Activated T-cell treated with anti-CD3 and anti-CD28 coated beads, Interleukin-2, amount 50 U/mL, for 72 hours (primary cell): ENCODE data around the gene CDCA8. TPM values are rescaled to one million over a fixed set of nuclear protein-coding genes. Genes with fewer than 3 reads are reported as not detected.
A peak's percentile ranks its signal among the peaks of the same experiment; 100 is the strongest.

Source experiments
- ATAC-seq, 2 donors: fragments of 150-1000 bp; cut with Tn5 transposase; replicated peaks in 1 of 2; 2 replicates each; pipeline ENCODE4 v1.10.0; 2021; ENCODE audit warnings: moderate library complexity in 2 of 2, mild to moderate bottlenecking in 1 of 2
- DNase-seq, 2 donors: peaks; one replicate each; pipeline ENCODE4 v3.0.0; 2021 to 2022; ENCODE audit warnings: mixed read lengths in 1 of 2
- H3K27ac Mint-ChIP-seq: one replicate; pipeline ENCODE4 v1.8.0; 2022; ENCODE audit warnings: mild to moderate bottlenecking, moderate library complexity, mixed read lengths
- H3K27me3 Mint-ChIP-seq: one replicate; pipeline ENCODE4 v1.8.0; 2022; ENCODE audit warnings: low read depth, mixed read lengths
- H3K36me3 Mint-ChIP-seq, 2 donors: one replicate each; pipeline ENCODE4 v1.8.0; 2022; ENCODE audit warnings: mixed read lengths in 2 of 2, mild to moderate bottlenecking in 1 of 2; ENCODE audit not compliant: insufficient read depth in 2 of 2
- H3K4me1 Mint-ChIP-seq: one replicate; pipeline ENCODE4 v1.8.0; 2022; ENCODE audit warnings: low read depth, mixed read lengths
- H3K4me3 Mint-ChIP-seq, 2 donors: one replicate each; pipeline ENCODE4 v1.8.0; 2022; ENCODE audit warnings: mild to moderate bottlenecking in 2 of 2, mixed read lengths in 2 of 2, moderate library complexity in 2 of 2
- H3K9me3 Mint-ChIP-seq, 2 donors: one replicate each; pipeline ENCODE4 v1.8.0; 2022; ENCODE audit warnings: mixed read lengths in 2 of 2
- total RNA-seq, 2 donors: library from RNA; stranded (reverse); gene quantifications; one replicate each; pipeline ENCODE4 v1.2.3, GENCODE V29; 2022

Gene CDCA8
- total RNA-seq, 2 donors from 2014 or later = 65.8 to 94.0 TPM

GRCh38 chr1:37722181-37723071, 30.1 kb downstream of the CDCA8 start:
- H3K36me3 Mint-ChIP-seq = no peaks in the 10 kb centered on the region
- H3K27me3 Mint-ChIP-seq = peaks cover 24% of the 10 kb centered on the region
- DNase-seq (no peak), ATAC-seq (no peak)
- H3K27ac Mint-ChIP-seq = no peak overlapping the region
- no peak overlapping the region for H3K4me3 Mint-ChIP-seq
- H3K4me1 Mint-ChIP-seq = no peaks in the 10 kb centered on the region
- H3K9me3 Mint-ChIP-seq = no peaks in the 10 kb centered on the region

GRCh38 chr1:37723072-37723389, 30.7 kb downstream of the CDCA8 start:
- H3K4me1 Mint-ChIP-seq = no peaks in the 10 kb centered on the region
- no peak overlapping the region for H3K4me3 Mint-ChIP-seq
- peaks cover 27% of the 10 kb centered on the region for H3K27me3 Mint-ChIP-seq
- no peak for DNase-seq
- no peak for ATAC-seq
- no peak overlapping the region for H3K27ac Mint-ChIP-seq
- no peaks in the 10 kb centered on the region for H3K9me3 Mint-ChIP-seq
- no peaks in the 10 kb centered on the region for H3K36me3 Mint-ChIP-seq

- Mint-ChIP-seq H3K9me3 (no peaks in the 10 kb centered on the region), H3K27me3 (peaks cover 32% of the 10 kb centered on the region), H3K36me3 (no peaks in the 10 kb centered on the region), H3K27ac (no peak overlapping the region), H3K4me3 (no peak overlapping the region), H3K4me1 (no peaks in the 10 kb centered on the region)
- DNase-seq = no peak
- ATAC-seq = no peak
Observed at GRCh38 chr1:37723390-37724078, 31.2 kb downstream of the CDCA8 start.

- Mint-ChIP-seq H3K27me3 (peaks cover 35% of the 10 kb centered on the region), H3K27ac (no peak overlapping the region)
- no peak for DNase-seq
Observed at GRCh38 chr1:37724575-37724974, 32.3 kb downstream of the CDCA8 start.

GRCh38 chr1:37725851-37726613, 33.7 kb downstream of the CDCA8 start:
- no peak overlapping the region for H3K4me3 Mint-ChIP-seq

More at GRCh38 chr1:37724575-37724974, 32.3 kb downstream of the CDCA8 start:
- no peak for ATAC-seq
- H3K4me3 Mint-ChIP-seq = no peak overlapping the region
- no peaks in the 10 kb centered on the region for H3K4me1 Mint-ChIP-seq
- no peaks in the 10 kb centered on the region for H3K9me3 Mint-ChIP-seq
- no peaks in the 10 kb centered on the region for H3K36me3 Mint-ChIP-seq

GRCh38 chr1:37726751-37727585, 34.7 kb downstream of the CDCA8 start:
- H3K27ac Mint-ChIP-seq = no peak overlapping the region
- no peaks in the 10 kb centered on the region for H3K36me3 Mint-ChIP-seq
- H3K4me1 Mint-ChIP-seq = no peaks in the 10 kb centered on the region
- H3K27me3 Mint-ChIP-seq = peaks cover 50% of the 10 kb centered on the region
- ATAC-seq (no peak), DNase-seq (no peak)
- no peaks in the 10 kb centered on the region for H3K9me3 Mint-ChIP-seq
- H3K4me3 Mint-ChIP-seq = no peak overlapping the region

More at GRCh38 chr1:37725851-37726613, 33.7 kb downstream of the CDCA8 start:
- DNase-seq (no peak), ATAC-seq (no peak)
- Mint-ChIP-seq H3K27ac (no peak overlapping the region), H3K9me3 (no peaks in the 10 kb centered on the region), H3K27me3 (peaks cover 46% of the 10 kb centered on the region), H3K4me1 (no peaks in the 10 kb centered on the region), H3K36me3 (no peaks in the 10 kb centered on the region)

GRCh38 chr1:37728416-37728815, 36.1 kb downstream of the CDCA8 start:
- no peaks in the 10 kb centered on the region for H3K9me3 Mint-ChIP-seq
- H3K4me1 Mint-ChIP-seq = no peaks in the 10 kb centered on the region
- ATAC-seq (no peak), DNase-seq (no peak)
- no peak overlapping the region for H3K4me3 Mint-ChIP-seq
- H3K36me3 Mint-ChIP-seq = no peaks in the 10 kb centered on the region
- peaks cover 55% of the 10 kb centered on the region for H3K27me3 Mint-ChIP-seq
- no peak overlapping the region for H3K27ac Mint-ChIP-seq

GRCh38 chr1:37730376-37730775, 38.1 kb downstream of the CDCA8 start:
- Mint-ChIP-seq H3K4me3 (no peak overlapping the region), H3K9me3 (no peaks in the 10 kb centered on the region), H3K27ac (no peak overlapping the region), H3K27me3 (peaks cover 57% of the 10 kb centered on the region), H3K4me1 (no peaks in the 10 kb centered on the region), H3K36me3 (no peaks in the 10 kb centered on the region)
- DNase-seq (no peak), ATAC-seq (no peak)

GRCh38 chr1:37731312-37732019, 39.1 kb downstream of the CDCA8 start:
- peaks cover 56% of the 10 kb centered on the region for H3K27me3 Mint-ChIP-seq
- ATAC-seq = no peak
- no peak for DNase-seq
- H3K4me3 Mint-ChIP-seq = no peak overlapping the region
- no peak overlapping the region for H3K27ac Mint-ChIP-seq
- H3K36me3 Mint-ChIP-seq = no peaks in the 10 kb centered on the region
- no peaks in the 10 kb centered on the region for H3K9me3 Mint-ChIP-seq
- no peaks in the 10 kb centered on the region for H3K4me1 Mint-ChIP-seq

- peaks cover 60% of the 10 kb centered on the region for H3K27me3 Mint-ChIP-seq
- ATAC-seq = no peak
- no peak for DNase-seq
- no peak overlapping the region for H3K4me3 Mint-ChIP-seq
- peaks cover 0 to 2% of the 10 kb centered on the region in 2 donors for H3K9me3 Mint-ChIP-seq
- no peaks in the 10 kb centered on the region for H3K4me1 Mint-ChIP-seq
- peaks cover 0 to under 1% of the 10 kb centered on the region in 2 donors for H3K36me3 Mint-ChIP-seq
- no peak overlapping the region for H3K27ac Mint-ChIP-seq
Observed at GRCh38 chr1:37732111-37732780, 39.9 kb downstream of the CDCA8 start.

GRCh38 chr1:37734629-37735591, 42.6 kb downstream of the CDCA8 start:
- Mint-ChIP-seq H3K27me3 (peaks cover 50% of the 10 kb centered on the region), H3K4me1 (peaks cover 11% of the 10 kb centered on the region), H3K27ac (no peak overlapping the region), H3K4me3 (no peak overlapping the region), H3K9me3 (peaks cover 0 to 4% of the 10 kb centered on the region in 2 donors), H3K36me3 (peaks cover 2 to 4% of the 10 kb centered on the region in 2 donors)
- ATAC-seq = no peak
- DNase-seq = peak; percentile 8 to 17
